GM12878 (cell line): ENCODE measurements around the gene FBXL17. TPM values are rescaled to one million over a fixed set of nuclear protein-coding genes. Genes with fewer than 3 reads are reported as not detected.
A peak's percentile ranks its signal among the peaks of the same experiment; 100 is the strongest.

ENCODE experiments used
- ATAC-seq: fragments of 200-7000 bp; cut with Tn5 transposase; 3 replicates; pipeline ENCODE4 v1.9.1; 2020; ENCODE audit warnings: mild to moderate bottlenecking, moderate library complexity
- BruUV-seq: library from RNA; stranded (reverse); fragments of 400-500 nt; replicated peaks from 2 replicates; lab custom pipeline; 2021; lab: Mats Ljungman, UMichigan
- CTCF ChIA-PET: fragments of 300-600 bp; sonication (Branson Sonifier 250); formaldehyde crosslinking; extraction: SDS; loops from one replicate; lab custom pipeline; 2021; ENCODE audit warnings: inconsistent platforms; lab: Yijun Ruan, JAX
- POLR2A ChIA-PET: fragments of 350-600 bp; formaldehyde crosslinking; extraction: SDS; loops from one replicate; lab custom pipeline; 2021; ENCODE audit warnings: inconsistent platforms; lab: Charles Lee
- RAD21 ChIA-PET: fragments of 300-600 bp; sonication (Branson Sonifier 250); formaldehyde crosslinking; loops from one replicate; lab custom pipeline; 2023; ENCODE audit warnings: antibody characterized with exemption; ENCODE audit not compliant: unreplicated experiment; lab: Charles Lee
- SMC1A ChIA-PET: fragments of 300-600 bp; sonication (Branson Sonifier 250); formaldehyde crosslinking; loops from one replicate; lab custom pipeline; 2023; ENCODE audit not compliant: unreplicated experiment, uncharacterized antibody; lab: Charles Lee
- DNase-seq: peaks from one replicate; pipeline ENCODE4 v3.0.0-alpha.2; 2011; ENCODE audit warnings: low read depth, low spot score
- FAIRE-seq: peaks from 3 replicates; lab custom pipeline; 2011; peaks lifted over from hg19 to GRCh38; lab: Jason Lieb, UNC
- H2AFZ ChIP-seq: 2 replicates; pipeline ENCODE4 v1.6.0; 2011; ENCODE audit warnings: low read depth, low read length, control low read depth; ENCODE audit not compliant: control insufficient read depth
- H3K27ac ChIP-seq: 2 replicates; pipeline ENCODE4 v1.5.1; 2011; ENCODE audit warnings: control low read depth; ENCODE audit not compliant: control insufficient read depth, insufficient read depth
- H3K27me3 ChIP-seq, 2 experiments: replicated peaks in 1 of 2; 2 replicates each; pipeline versions ENCODE4 v1.6.0 to v1.6.1; 2011; ENCODE audit warnings: low read length in 1 of 2; ENCODE audit not compliant: control insufficient read depth in 2 of 2, insufficient read depth in 2 of 2
- H3K36me3 ChIP-seq, 2 experiments: 2 replicates each; pipeline ENCODE4 v1.5.1; 2011; ENCODE audit warnings: low read length in 1 of 2; ENCODE audit not compliant: control insufficient read depth in 2 of 2, insufficient read depth in 2 of 2
- H3K4me1 ChIP-seq: 2 replicates; pipeline ENCODE4 v1.6.1; 2011; ENCODE audit warnings: mild to moderate bottlenecking, low read length, moderate library complexity, mixed read lengths; ENCODE audit not compliant: control insufficient read depth, insufficient read depth
- H3K4me2 ChIP-seq: 2 replicates; pipeline ENCODE4 v1.6.0; 2011; ENCODE audit warnings: control low read depth; ENCODE audit not compliant: control insufficient read depth, insufficient read depth
- H3K4me3 ChIP-seq: fragments of 200-600 bp; sonication (generic); 2 replicates; pipeline ENCODE4 v1.5.1; 2016
- H3K79me2 ChIP-seq: 2 replicates; pipeline ENCODE4 v1.6.0; 2011; ENCODE audit warnings: low read length; ENCODE audit not compliant: control insufficient read depth, insufficient read depth
- H3K9ac ChIP-seq: 2 replicates; pipeline ENCODE4 v1.8.0; 2011; ENCODE audit warnings: low read length, control low read depth, mixed read lengths; ENCODE audit not compliant: control insufficient read depth, insufficient read depth
- H3K9me3 ChIP-seq: replicated peaks from 3 replicates; pipeline ENCODE4 v1.5.1; 2011; ENCODE audit warnings: mild to moderate bottlenecking, low read length; ENCODE audit not compliant: control insufficient read depth, insufficient read depth
- H4K20me1 ChIP-seq: 2 replicates; pipeline ENCODE4 v1.6.0; 2011; ENCODE audit not compliant: control insufficient read depth, insufficient read depth
- BCL3 ChIP-seq: IDR thresholded peaks from 2 replicates; pipeline ENCODE4 v1.6.1; 2011; ENCODE audit warnings: borderline replicate concordance, low read depth, mild to moderate bottlenecking, moderate library complexity, low read length; ENCODE audit not compliant: insufficient read depth, poor library complexity, severe bottlenecking
- BHLHE40 ChIP-seq, 2 experiments: fragments of 450-650 bp in 1 of 2; IDR thresholded peaks; 2 replicates each; pipeline ENCODE4 v1.6.1; 2011 to 2017; ENCODE audit warnings: low read depth in 2 of 2, borderline replicate concordance in 1 of 2, improper control_type of control experiment in 1 of 2, low read length in 1 of 2, mild to moderate bottlenecking in 1 of 2
- CBFB ChIP-seq: IDR thresholded peaks from 2 replicates; pipeline ENCODE4 v1.6.1; 2016; ENCODE audit warnings: antibody characterized with exemption, low read depth
- FOXK2 ChIP-seq: fragments of 450-650 bp; IDR thresholded peaks from 2 replicates; pipeline ENCODE4 v1.6.1; 2017; ENCODE audit warnings: mild to moderate bottlenecking, moderate library complexity
- RAD51 ChIP-seq: fragments of 450-650 bp; IDR thresholded peaks from 2 replicates; pipeline ENCODE4 v1.6.1; 2016; ENCODE audit warnings: moderate library complexity, mild to moderate bottlenecking, inconsistent platforms
- SMAD5 ChIP-seq: IDR thresholded peaks from 2 replicates; pipeline ENCODE4 v1.6.1; 2016; ENCODE audit warnings: antibody characterized with exemption, low read depth
- SMARCA5 ChIP-seq: fragments of 450-650 bp; IDR thresholded peaks from 2 replicates; pipeline ENCODE4 v1.6.1; 2017; ENCODE audit warnings: mild to moderate bottlenecking
- WGBS: methylation state at CpG from one replicate; pipeline ENCODE4 v1.1.6; 2016; ENCODE audit warnings: low lambda C conversion rate; ENCODE audit not compliant: insufficient replicate concordance, insufficient coverage; ENCODE audit errors: missing lambda C conversion rate; 5-methylcytosine and 5-hydroxymethylcytosine counted together
- in situ Hi-C: fragments of 300-500 bp; cut with MboI; formaldehyde crosslinking; loops from 9 replicates; pipeline ENCODE4 v1.14.3; 2018; ENCODE audit warnings: mixed read lengths
- intact Hi-C: fragments of 100-400 bp; cut with micrococcal nuclease; formaldehyde crosslinking; loops from one replicate; pipeline ENCODE4 v1.14.2; 2022; ENCODE audit not compliant: unreplicated experiment
- polyA plus RNA-seq, 11 experiments: library from polyadenylated mRNA; depleted of rRNA in 4 of 11; unstranded in 6 of 11; stranded (reverse) in 5 of 11; fragments of >200 nt; fragmentation: Nextera tagmentation in 4 of 11; fragmentation: Illumina TruSeq in 1 of 11; extraction: Ambion mirVana in 4 of 11; extraction: Trizol in 1 of 11; gene quantifications; 1 replicate in 1 of 11; 2 replicates in 10 of 11; pipeline versions ENCODE4 v1.2.1 to v1.2.3, GENCODE V29; 2011 to 2016; ENCODE audit warnings: inconsistent platforms in 2 of 11, missing spikeins in 2 of 11, low read depth in 1 of 11
- total RNA-seq, 4 experiments: library from RNA; depleted of rRNA in 3 of 4; stranded (reverse); fragments of >200 nt in 3 of 4; fragmentation: Illumina TruSeq in 1 of 4; extraction: Trizol in 1 of 4; gene quantifications; 2 replicates each; pipeline versions ENCODE4 v1.2.1 to v1.2.3, GENCODE V29; 2013 to 2021

FBXL17 gene
- total and polyA plus RNA-seq, 10 of the 15 experiments (the other 5 are each of a cell fraction or from before 2014, with no cell fraction given) = 0.88 to 9.0 (median 4.4) TPM

- no peak overlapping the region for H3K9ac ChIP-seq
- SMC1A ChIA-PET = interaction anchor here (0.9 to 1.9 kb wide), 9 partner anchors 10 to 176 kb away, joined by 3 to 9 read pairs (median 5); no protein-coding TSS in a partner anchor
Observed at GRCh38 chr5:107990881-107991810, 390.8 kb downstream of the FBXL17 start.

More at GRCh38 chr5:107990881-107991810, 390.8 kb downstream of the FBXL17 start:
- CTCF ChIA-PET = interaction anchor here (1.0 to 2.0 kb wide), 5 partner anchors 10 to 317 kb away, joined by 3 to 5 read pairs (median 4); no protein-coding TSS in a partner anchor
- 74% methylated on average over 7 of the region's 7 CpGs for WGBS
- no peak overlapping the region for H3K27ac ChIP-seq
- H3K4me1 ChIP-seq = no peaks in the 10 kb centered on the region; the same call in 1 of the 2 replicates
- no peak overlapping the region for H3K4me3 ChIP-seq
- FAIRE-seq (no peak), ATAC-seq (peak; percentile 51)
- H3K79me2 ChIP-seq = no peaks in the 10 kb centered on the region
- no peaks in the 10 kb centered on the region for H3K27me3 ChIP-seq
- H3K4me2 ChIP-seq = no peak overlapping the region
- peak overlapping the region; percentile 28 for H2AFZ ChIP-seq
- POLR2A ChIA-PET = interaction anchor here (0.9 kb wide), 1 partner anchor 11 kb away, joined by 3 read pairs; no protein-coding TSS in a partner anchor
- H3K9me3 ChIP-seq = no peaks in the 10 kb centered on the region; the same call in 2 of the 3 replicates
- H3K36me3 ChIP-seq = no peaks in the 10 kb centered on the region
- RAD21 ChIA-PET = interaction anchor here (1.3 kb wide), 1 partner anchor 179 kb away, joined by 3 read pairs; no protein-coding TSS in a partner anchor
- intact Hi-C loops = no loop called here
- TF ChIP-seq BHLHE40 (IDR thresholded peaks at IDR 0.05; ENCODE audit: borderline replicate concordance in 1 of 2, low read depth in 2 of 2, low read length in 1 of 2) (no peak), BCL3 (no peak), SMARCA5 (no peak), RAD51 (no peak), FOXK2 (no peak), SMAD5 (no peak), CBFB (no peak)
- TF ChIP-seq, all 136 proteins: peak for 0
- DNase-seq = peak; percentile 16
- BruUV-seq = no TSS peak
- in situ Hi-C loops = no loop called here
- no peaks in the 10 kb centered on the region for H4K20me1 ChIP-seq
